B cell (primary cell): ENCODE measurements around the gene RBM34. TPM values are rescaled to one million over a fixed set of nuclear protein-coding genes. Genes with fewer than 3 reads are reported as not detected.

Experiments
- ATAC-seq: fragments of 200-7000 bp; cut with Tn5 transposase; one replicate; pipeline ENCODE4 v1.10.0; 2021; ENCODE audit warnings: low read depth, mild to moderate bottlenecking, moderate number of reproducible peaks, moderate library complexity
- CTCF ChIA-PET: fragments of 350-600 bp; sonication (Branson Sonifier 250); formaldehyde crosslinking; loops from one replicate; lab custom pipeline; 2021; ENCODE audit warnings: antibody characterized with exemption, inconsistent platforms; lab: Charles Lee
- POLR2A ChIA-PET: fragments of 350-600 bp; sonication (Branson Sonifier 250); formaldehyde crosslinking; loops from one replicate; lab custom pipeline; 2021; ENCODE audit warnings: antibody characterized with exemption; lab: Charles Lee
- DNase-seq: peaks from one replicate; pipeline ENCODE4 v3.0.0; 2013
- H2AFZ ChIP-seq: 2 replicates; pipeline ENCODE4 v1.6.1; 2012; ENCODE audit warnings: mild to moderate bottlenecking, low read depth, low read length; ENCODE audit not compliant: insufficient read depth, poor library complexity, severe bottlenecking
- H3K27ac ChIP-seq, 2 donors: 1 replicate in 1 of 2; 2 replicates in 1 of 2; pipeline ENCODE4 v1.5.1; 2012 to 2013; ENCODE audit warnings: low read length in 2 of 2, mild to moderate bottlenecking in 2 of 2, moderate library complexity in 1 of 2
- H3K27me3 ChIP-seq, 4 experiments: fragments of 200-600 bp in 1 of 4; sonication (generic) in 1 of 4; replicated peaks in 1 of 4; 1 replicate in 2 of 4; 2 replicates in 2 of 4; pipeline versions ENCODE4 v1.6.1 to v1.7.0; 2013 to 2016; ENCODE audit warnings: low read length in 3 of 4, mild to moderate bottlenecking in 2 of 4, mixed read lengths in 1 of 4, moderate library complexity in 1 of 4; ENCODE audit not compliant: insufficient read depth in 4 of 4, control insufficient read depth in 3 of 4; ENCODE audit errors: control extremely low read depth in 1 of 4
- H3K36me3 ChIP-seq, 2 experiments: replicated peaks in 1 of 2; 1 replicate in 1 of 2; 2 replicates in 1 of 2; pipeline versions ENCODE4 v1.6.1 to v1.7.1; 2013; ENCODE audit warnings: low read length in 1 of 2; ENCODE audit not compliant: insufficient read depth in 2 of 2, control insufficient read depth in 1 of 2; ENCODE audit errors: control extremely low read depth in 1 of 2, extremely low read depth in 1 of 2
- H3K4me1 ChIP-seq, 2 donors: fragments of 200-600 bp in 1 of 2; sonication (generic) in 1 of 2; 1 replicate in 1 of 2; 2 replicates in 1 of 2; pipeline versions ENCODE4 v1.5.1 to v1.6.1; 2013 to 2017; ENCODE audit warnings: low read length in 2 of 2; ENCODE audit not compliant: control insufficient read depth in 2 of 2, insufficient read depth in 2 of 2
- H3K4me2 ChIP-seq: replicated peaks from 2 replicates; pipeline ENCODE3; 2012; ENCODE audit warnings: mild to moderate bottlenecking, low read depth, low read length; ENCODE audit not compliant: poor library complexity, severe bottlenecking
- H3K4me3 ChIP-seq, 5 experiments: fragments of 200-600 bp in 1 of 5; sonication (generic) in 1 of 5; 1 replicate in 3 of 5; 2 replicates in 2 of 5; pipeline versions ENCODE4 v1.5.1 to v1.7.0; 2011 to 2016; ENCODE audit warnings: low read length in 4 of 5, mild to moderate bottlenecking in 4 of 5, low read depth in 2 of 5, control low read depth in 1 of 5, moderate library complexity in 1 of 5; ENCODE audit not compliant: insufficient read depth in 1 of 5; ENCODE audit errors: control extremely low read depth in 1 of 5, extremely low read depth in 1 of 5
- H3K79me2 ChIP-seq: fragments of 200-600 bp; sonication (generic); one replicate; pipeline ENCODE4 v1.6.0; 2016; ENCODE audit warnings: low read length; ENCODE audit not compliant: control insufficient read depth, insufficient read depth
- H3K9ac ChIP-seq: fragments of 200-600 bp; sonication (generic); 2 replicates; pipeline ENCODE4 v1.6.1; 2017; ENCODE audit warnings: mild to moderate bottlenecking, low read length, moderate library complexity
- H3K9me3 ChIP-seq, 3 donors: one replicate each; pipeline versions ENCODE4 v1.6.1 to v1.7.1; 2013; ENCODE audit warnings: low read length in 2 of 3; ENCODE audit not compliant: control insufficient read depth in 2 of 3, insufficient read depth in 1 of 3; ENCODE audit errors: control extremely low read depth in 1 of 3
- H4K20me1 ChIP-seq: 2 replicates; pipeline ENCODE4 v1.6.0; 2012; ENCODE audit warnings: mild to moderate bottlenecking, low read length; ENCODE audit not compliant: insufficient read depth, control insufficient read depth, poor library complexity, severe bottlenecking
- H3K27ac Mint-ChIP-seq: one replicate; pipeline ENCODE4 v1.8.0; 2021; ENCODE audit warnings: mixed read lengths
- H3K27me3 Mint-ChIP-seq: one replicate; pipeline ENCODE4 v1.8.0; 2021; ENCODE audit warnings: mixed read lengths
- H3K4me1 Mint-ChIP-seq: one replicate; pipeline ENCODE4 v1.8.0; 2021; ENCODE audit warnings: mixed read lengths
- H3K4me3 Mint-ChIP-seq: one replicate; pipeline ENCODE4 v1.8.0; 2021; ENCODE audit warnings: mixed read lengths
- H3K9me3 Mint-ChIP-seq: one replicate; pipeline ENCODE4 v1.8.0; 2022; ENCODE audit warnings: mixed read lengths; ENCODE audit not compliant: insufficient read depth
- CTCF ChIP-seq: fragments of 200-600 bp; IDR thresholded peaks from one replicate; pipeline ENCODE4 v1.8.0; 2022; ENCODE audit warnings: antibody characterized with exemption, mild to moderate bottlenecking
- EZH2 ChIP-seq: IDR thresholded peaks from 2 replicates; pipeline ENCODE4 v1.6.1; 2012; ENCODE audit warnings: borderline replicate concordance, low read depth, mild to moderate bottlenecking, moderate library complexity, low read length; ENCODE audit not compliant: insufficient read depth, poor library complexity, severe bottlenecking
- WGBS: methylation state at CpG from one replicate; pipeline ENCODE4 v1.1.5; 2013; ENCODE audit warnings: missing lambda C conversion rate; ENCODE audit not compliant: insufficient coverage; 5-methylcytosine and 5-hydroxymethylcytosine counted together
- intact Hi-C: fragments of 100-400 bp; cut with micrococcal nuclease; formaldehyde crosslinking; loops from one replicate; pipeline ENCODE4 v1.10.0; 2022
- polyA plus RNA-seq: library from polyadenylated mRNA; depleted of rRNA; stranded (reverse); fragments of >200 nt; gene quantifications from 2 replicates; pipeline ENCODE4 v1.2.3, GENCODE V29; 2012
- total RNA-seq, 2 donors: library from RNA; stranded (reverse); fragments of 120-200 nt in 1 of 2; gene quantifications; 1 replicate in 1 of 2; 2 replicates in 1 of 2; pipeline versions ENCODE4 v1.2.3 to v1.2.4, GENCODE V29; 2013 to 2022

The RBM34 gene
- total and polyA plus RNA-seq, 2 donors (not counting 1 experiment from before 2014, with no cell fraction given) = 24.4 to 131 TPM

- Mint-ChIP-seq H3K27me3 (peaks cover 5% of the 10 kb centered on the region), H3K4me1 (peaks cover 16% of the 10 kb centered on the region), H3K4me3 (no peak overlapping the region), H3K9me3 (no peaks in the 10 kb centered on the region), H3K27ac (no peak overlapping the region)
- Histone ChIP-seq H2AFZ (no peak overlapping the region), H4K20me1 (no peaks in the 10 kb centered on the region), H3K4me3 (no peak overlapping the region), H3K36me3 (no peaks in the 10 kb centered on the region), H3K9me3 (peaks cover 0 to 4% (median 0%) of the 10 kb centered on the region in 3 donors), H3K27me3 (no peaks in the 10 kb centered on the region), H3K79me2 (no peaks in the 10 kb centered on the region), H3K4me1 (peaks cover 0 to 25% of the 10 kb centered on the region in 2 donors), H3K4me2 (no peak overlapping the region), H3K27ac (no peak overlapping the region), H3K9ac (no peak overlapping the region)
- DNase-seq = no peak
- POLR2A ChIA-PET = interaction anchor here (0.6 to 0.9 kb wide), 2 partner anchors 205 to 498 kb away, joined by 3 to 5 read pairs; no protein-coding TSS in a partner anchor
- WGBS = 96% methylated on average over 5 of the region's 6 CpGs
- intact Hi-C loops = no loop called here
- no peak for TF ChIP-seq CTCF
- no peak for TF ChIP-seq EZH2
- ATAC-seq = no peak
- CTCF ChIA-PET = interaction anchor here (0.6 to 5.5 kb wide), 11 partner anchors 9 to 609 kb away, joined by 3 to 35 read pairs (median 4); partner anchors contain the start of gene RBM34
Measured at GRCh38 chr1:235095938-235096562, 65.0 kb downstream of the RBM34 start.
